Mucosa of rectum (tissue), 2 donors: ENCODE results near the gene CHST13.

Source experiments
- H3K27ac ChIP-seq, 2 donors: one replicate each; pipeline ENCODE4 v1.7.0; 2013; ENCODE audit warnings: inconsistent platforms in 2 of 2, low read depth in 2 of 2, low read length in 2 of 2
- H3K27me3 ChIP-seq, 2 donors: one replicate each; pipeline ENCODE4 v1.7.0; 2013; ENCODE audit warnings: low read length in 2 of 2; ENCODE audit not compliant: control insufficient read depth in 2 of 2, insufficient read depth in 2 of 2
- H3K36me3 ChIP-seq, 2 donors: one replicate each; pipeline ENCODE4 v1.7.0; 2013; ENCODE audit warnings: low read length in 2 of 2; ENCODE audit not compliant: control insufficient read depth in 2 of 2, insufficient read depth in 2 of 2
- H3K4me1 ChIP-seq, 2 donors: one replicate each; pipeline ENCODE4 v1.7.0; 2013; ENCODE audit warnings: low read length in 2 of 2, mild to moderate bottlenecking in 1 of 2; ENCODE audit not compliant: control insufficient read depth in 2 of 2, insufficient read depth in 2 of 2
- H3K4me3 ChIP-seq, 2 donors: one replicate each; pipeline ENCODE4 v1.7.0; 2013; ENCODE audit warnings: low read length in 2 of 2
- H3K9ac ChIP-seq, 2 donors: one replicate each; pipeline ENCODE4 v1.7.0; 2013; ENCODE audit warnings: low read length in 2 of 2, low read depth in 1 of 2, mild to moderate bottlenecking in 1 of 2
- H3K9me3 ChIP-seq, 2 donors: one replicate each; pipeline ENCODE4 v1.7.0; 2013; ENCODE audit warnings: low read length in 2 of 2; ENCODE audit not compliant: control insufficient read depth in 2 of 2
- donor health status: healthy.
- donor health status: Normal muscosa, but diverticular disease.

The CHST13 gene

GRCh38 chr3:126546549-126547239 is 22.7 kb downstream of the CHST13 start:
- Histone ChIP-seq H3K36me3 (no peaks in the 10 kb centered on the region), H3K27me3 (no peaks in the 10 kb centered on the region), H3K4me1 (no peaks in the 10 kb centered on the region), H3K9me3 (no peaks in the 10 kb centered on the region), H3K27ac (no peak overlapping the region), H3K9ac (no peak overlapping the region), H3K4me3 (no peak overlapping the region)

GRCh38 chr3:126547721-126548120 is 23.8 kb downstream of the CHST13 start:
- H3K9ac ChIP-seq: no peak overlapping the region
- H3K4me1 ChIP-seq: no peaks in the 10 kb centered on the region
- H3K36me3 ChIP-seq: no peaks in the 10 kb centered on the region
- H3K27me3 ChIP-seq: no peaks in the 10 kb centered on the region
- no peaks in the 10 kb centered on the region for H3K9me3 ChIP-seq
- no peak overlapping the region for H3K4me3 ChIP-seq
- H3K27ac ChIP-seq: no peak overlapping the region

GRCh38 chr3:126548556-126549466 is 24.9 kb downstream of the CHST13 start:
- Histone ChIP-seq H3K27me3 (no peaks in the 10 kb centered on the region), H3K27ac (no peak overlapping the region), H3K4me3 (no peak overlapping the region), H3K36me3 (no peaks in the 10 kb centered on the region), H3K9me3 (no peaks in the 10 kb centered on the region), H3K4me1 (no peaks in the 10 kb centered on the region), H3K9ac (no peak overlapping the region)

- H3K27me3 ChIP-seq: no peaks in the 10 kb centered on the region
- no peak overlapping the region for H3K4me3 ChIP-seq
- H3K27ac ChIP-seq: no peak overlapping the region
- no peak overlapping the region for H3K9ac ChIP-seq
- H3K9me3 ChIP-seq: no peaks in the 10 kb centered on the region
- H3K36me3 ChIP-seq: no peaks in the 10 kb centered on the region
- H3K4me1 ChIP-seq: no peaks in the 10 kb centered on the region
Observed at GRCh38 chr3:126549861-126550487, 26.0 kb downstream of the CHST13 start.

GRCh38 chr3:126550488-126551051 is 26.6 kb downstream of the CHST13 start:
- H3K4me3 ChIP-seq: no peak overlapping the region
- H3K9ac ChIP-seq: no peak overlapping the region
- no peaks in the 10 kb centered on the region for H3K4me1 ChIP-seq
- H3K27me3 ChIP-seq: no peaks in the 10 kb centered on the region
- H3K36me3 ChIP-seq: no peaks in the 10 kb centered on the region
- H3K9me3 ChIP-seq: no peaks in the 10 kb centered on the region
- no peak overlapping the region for H3K27ac ChIP-seq

GRCh38 chr3:126551121-126551838 is 27.3 kb downstream of the CHST13 start:
- Histone ChIP-seq H3K9ac (no peak overlapping the region), H3K27me3 (no peaks in the 10 kb centered on the region), H3K27ac (no peak overlapping the region), H3K36me3 (no peaks in the 10 kb centered on the region), H3K9me3 (no peaks in the 10 kb centered on the region), H3K4me3 (no peak overlapping the region), H3K4me1 (no peaks in the 10 kb centered on the region)

GRCh38 chr3:126551839-126552687 is 28.1 kb downstream of the CHST13 start:
- no peak overlapping the region for H3K27ac ChIP-seq
- no peak overlapping the region for H3K4me3 ChIP-seq
- no peaks in the 10 kb centered on the region for H3K4me1 ChIP-seq
- no peaks in the 10 kb centered on the region for H3K27me3 ChIP-seq
- no peaks in the 10 kb centered on the region for H3K36me3 ChIP-seq
- H3K9me3 ChIP-seq: no peaks in the 10 kb centered on the region
- H3K9ac ChIP-seq: no peak overlapping the region

GRCh38 chr3:126552688-126553283 is 28.8 kb downstream of the CHST13 start:
- H3K9me3 ChIP-seq: no peaks in the 10 kb centered on the region
- H3K9ac ChIP-seq: no peak overlapping the region
- no peaks in the 10 kb centered on the region for H3K36me3 ChIP-seq
- H3K4me3 ChIP-seq: no peak overlapping the region
- H3K27me3 ChIP-seq: no peaks in the 10 kb centered on the region
- no peak overlapping the region for H3K27ac ChIP-seq
- H3K4me1 ChIP-seq: no peaks in the 10 kb centered on the region
